ENCODE results near the gene KIF13A. TPM values are rescaled to one million over a fixed set of nuclear protein-coding genes. Genes with fewer than 3 reads are reported as not detected.

KIF13A gene
- polyA plus RNA-seq, 4 donors = 24.9 to 34.9 (median 28.7) TPM

GRCh38 chr6:17928514-17929430 lies 58.7 kb downstream of the KIF13A start:
- DNase-seq (no peak), FAIRE-seq (no peak)
- H3K4me3 ChIP-seq (ENCODE audit: low read depth in 1 of 3, low read length in 3 of 3) = no peak overlapping the region
- H3K9me3 ChIP-seq (ENCODE audit: control insufficient read depth in 2 of 2, insufficient read depth in 1 of 2, low read depth in 1 of 2, low read length in 1 of 2) = no peaks in the 10 kb centered on the region
- no peaks in the 10 kb centered on the region for H3K27me3 ChIP-seq (ENCODE audit: control insufficient read depth in 3 of 3, insufficient read depth in 3 of 3, low read length in 3 of 3)
- no peaks in the 10 kb centered on the region for H3K36me3 ChIP-seq (ENCODE audit: control insufficient read depth in 3 of 3, insufficient read depth in 2 of 3, low read depth in 1 of 3, low read length in 3 of 3)
- 73 to 76% (median 73%) methylated on average over 5 of the region's 5 CpGs for WGBS, 3 donors
- peaks cover 0 to 5% (median 2%) of the 10 kb centered on the region in 3 donors for H3K4me1 ChIP-seq (ENCODE audit: control insufficient read depth in 3 of 3, insufficient read depth in 2 of 3, low read depth in 1 of 3, low read length in 2 of 3)
- peak overlapping the region in 2 of 3 donors; percentile 19 to 64 for H3K27ac ChIP-seq (ENCODE audit: low read depth in 1 of 3, low read length in 2 of 3)

GRCh38 chr6:17927705-17928104 lies 59.7 kb downstream of the KIF13A start:
- no peak overlapping the region for H3K4me3 ChIP-seq (ENCODE audit: low read depth in 1 of 3, low read length in 3 of 3)
- no peak for FAIRE-seq
- H3K9me3 ChIP-seq (ENCODE audit: control insufficient read depth in 2 of 2, insufficient read depth in 1 of 2, low read depth in 1 of 2, low read length in 1 of 2) = no peaks in the 10 kb centered on the region
- H3K4me1 ChIP-seq (ENCODE audit: control insufficient read depth in 3 of 3, insufficient read depth in 2 of 3, low read depth in 1 of 3, low read length in 2 of 3) = peaks cover 0 to 2% (median 1%) of the 10 kb centered on the region in 3 donors
- no peaks in the 10 kb centered on the region for H3K27me3 ChIP-seq (ENCODE audit: control insufficient read depth in 3 of 3, insufficient read depth in 3 of 3, low read length in 3 of 3)
- WGBS, 3 donors = 82 to 83% (median 83%) methylated on average over 3 of the region's 3 CpGs
- DNase-seq = no peak
- no peaks in the 10 kb centered on the region for H3K36me3 ChIP-seq (ENCODE audit: control insufficient read depth in 3 of 3, insufficient read depth in 2 of 3, low read depth in 1 of 3, low read length in 3 of 3)
- H3K27ac ChIP-seq (ENCODE audit: low read depth in 1 of 3, low read length in 2 of 3) = no peak overlapping the region

GRCh38 chr6:17923401-17923863 lies 64.0 kb downstream of the KIF13A start:
- Histone ChIP-seq H3K27ac (ENCODE audit: low read depth in 1 of 3, low read length in 2 of 3) (no peak overlapping the region), H3K4me3 (ENCODE audit: low read depth in 1 of 3, low read length in 3 of 3) (no peak overlapping the region), H3K36me3 (ENCODE audit: control insufficient read depth in 3 of 3, insufficient read depth in 2 of 3, low read depth in 1 of 3, low read length in 3 of 3) (peaks cover 0 to 4% (median 0%) of the 10 kb centered on the region in 3 donors), H3K9me3 (ENCODE audit: control insufficient read depth in 2 of 2, insufficient read depth in 1 of 2, low read depth in 1 of 2, low read length in 1 of 2) (no peaks in the 10 kb centered on the region), H3K4me1 (ENCODE audit: control insufficient read depth in 3 of 3, insufficient read depth in 2 of 3, low read depth in 1 of 3, low read length in 2 of 3) (peaks cover 0 to 6% (median 2%) of the 10 kb centered on the region in 3 donors), H3K27me3 (ENCODE audit: control insufficient read depth in 3 of 3, insufficient read depth in 3 of 3, low read length in 3 of 3) (no peaks in the 10 kb centered on the region)
- DNase-seq = no peak
- WGBS, 3 donors = 63 to 91% (median 85%) methylated on average over 4 of the region's 4 CpGs
- no peak for FAIRE-seq

GRCh38 chr6:17921454-17921853 lies 66.0 kb downstream of the KIF13A start:
- FAIRE-seq = no peak

GRCh38 chr6:17919496-17919895 lies 67.9 kb downstream of the KIF13A start:
- FAIRE-seq = no peak
- WGBS, 3 donors = 83 to 88% (median 88%) methylated on average over 4 of the region's 4 CpGs

More at GRCh38 chr6:17921454-17921853, 66.0 kb downstream of the KIF13A start:
- Histone ChIP-seq H3K9me3 (ENCODE audit: control insufficient read depth in 2 of 2, insufficient read depth in 1 of 2, low read depth in 1 of 2, low read length in 1 of 2) (no peaks in the 10 kb centered on the region), H3K4me1 (ENCODE audit: control insufficient read depth in 3 of 3, insufficient read depth in 2 of 3, low read depth in 1 of 3, low read length in 2 of 3) (peaks cover 0 to 4% (median 2%) of the 10 kb centered on the region in 3 donors), H3K4me3 (ENCODE audit: low read depth in 1 of 3, low read length in 3 of 3) (no peak overlapping the region), H3K27ac (ENCODE audit: low read depth in 1 of 3, low read length in 2 of 3) (no peak overlapping the region), H3K27me3 (ENCODE audit: control insufficient read depth in 3 of 3, insufficient read depth in 3 of 3, low read length in 3 of 3) (no peaks in the 10 kb centered on the region), H3K36me3 (ENCODE audit: control insufficient read depth in 3 of 3, insufficient read depth in 2 of 3, low read depth in 1 of 3, low read length in 3 of 3) (peaks cover 0 to 4% (median 0%) of the 10 kb centered on the region in 3 donors)
- DNase-seq = no peak
- 83 to 86% (median 86%) methylated on average over 2 of the region's 2 CpGs for WGBS, 3 donors

GRCh38 chr6:17917837-17918763 lies 69.3 kb downstream of the KIF13A start:
- peaks cover 0 to 4% (median 2%) of the 10 kb centered on the region in 3 donors for H3K4me1 ChIP-seq (ENCODE audit: control insufficient read depth in 3 of 3, insufficient read depth in 2 of 3, low read depth in 1 of 3, low read length in 2 of 3)
- H3K27me3 ChIP-seq (ENCODE audit: control insufficient read depth in 3 of 3, insufficient read depth in 3 of 3, low read length in 3 of 3) = no peaks in the 10 kb centered on the region
- H3K4me3 ChIP-seq (ENCODE audit: low read depth in 1 of 3, low read length in 3 of 3) = no peak overlapping the region
- FAIRE-seq = no peak
- no peak for DNase-seq
- 80 to 88% (median 85%) methylated on average over 9 of the region's 9 CpGs for WGBS, 3 donors
- no peaks in the 10 kb centered on the region for H3K9me3 ChIP-seq (ENCODE audit: control insufficient read depth in 2 of 2, insufficient read depth in 1 of 2, low read depth in 1 of 2, low read length in 1 of 2)
- H3K36me3 ChIP-seq (ENCODE audit: control insufficient read depth in 3 of 3, insufficient read depth in 2 of 3, low read depth in 1 of 3, low read length in 3 of 3) = peaks cover 0 to 7% (median 0%) of the 10 kb centered on the region in 3 donors
- H3K27ac ChIP-seq (ENCODE audit: low read depth in 1 of 3, low read length in 2 of 3) = no peak overlapping the region

More at GRCh38 chr6:17919496-17919895, 67.9 kb downstream of the KIF13A start:
- peaks cover 0 to 4% (median 2%) of the 10 kb centered on the region in 3 donors for H3K4me1 ChIP-seq (ENCODE audit: control insufficient read depth in 3 of 3, insufficient read depth in 2 of 3, low read depth in 1 of 3, low read length in 2 of 3)
- peaks cover 0 to 6% (median 0%) of the 10 kb centered on the region in 3 donors for H3K36me3 ChIP-seq (ENCODE audit: control insufficient read depth in 3 of 3, insufficient read depth in 2 of 3, low read depth in 1 of 3, low read length in 3 of 3)
- no peak overlapping the region for H3K27ac ChIP-seq (ENCODE audit: low read depth in 1 of 3, low read length in 2 of 3)
- H3K27me3 ChIP-seq (ENCODE audit: control insufficient read depth in 3 of 3, insufficient read depth in 3 of 3, low read length in 3 of 3) = no peaks in the 10 kb centered on the region
- no peak overlapping the region for H3K4me3 ChIP-seq (ENCODE audit: low read depth in 1 of 3, low read length in 3 of 3)
- DNase-seq = no peak
- no peaks in the 10 kb centered on the region for H3K9me3 ChIP-seq (ENCODE audit: control insufficient read depth in 2 of 2, insufficient read depth in 1 of 2, low read depth in 1 of 2, low read length in 1 of 2)

GRCh38 chr6:17914651-17915050 lies 72.8 kb downstream of the KIF13A start:
- Histone ChIP-seq H3K36me3 (ENCODE audit: control insufficient read depth in 3 of 3, insufficient read depth in 2 of 3, low read depth in 1 of 3, low read length in 3 of 3) (peaks cover 0 to 7% (median 0%) of the 10 kb centered on the region in 3 donors), H3K27ac (ENCODE audit: low read depth in 1 of 3, low read length in 2 of 3) (no peak overlapping the region), H3K9me3 (ENCODE audit: control insufficient read depth in 2 of 2, insufficient read depth in 1 of 2, low read depth in 1 of 2, low read length in 1 of 2) (no peaks in the 10 kb centered on the region), H3K27me3 (ENCODE audit: control insufficient read depth in 3 of 3, insufficient read depth in 3 of 3, low read length in 3 of 3) (no peaks in the 10 kb centered on the region), H3K4me3 (ENCODE audit: low read depth in 1 of 3, low read length in 3 of 3) (no peak overlapping the region), H3K4me1 (ENCODE audit: control insufficient read depth in 3 of 3, insufficient read depth in 2 of 3, low read depth in 1 of 3, low read length in 2 of 3) (no peaks in the 10 kb centered on the region)
- FAIRE-seq = no peak
- DNase-seq = no peak
- WGBS, 3 donors = 77 to 98% (median 86%) methylated on average over 2 of the region's 2 CpGs

GRCh38 chr6:17912521-17912920 lies 74.9 kb downstream of the KIF13A start:
- Histone ChIP-seq H3K27me3 (ENCODE audit: control insufficient read depth in 3 of 3, insufficient read depth in 3 of 3, low read length in 3 of 3) (no peaks in the 10 kb centered on the region), H3K9me3 (ENCODE audit: control insufficient read depth in 2 of 2, insufficient read depth in 1 of 2, low read depth in 1 of 2, low read length in 1 of 2) (no peaks in the 10 kb centered on the region), H3K27ac (ENCODE audit: low read depth in 1 of 3, low read length in 2 of 3) (no peak overlapping the region), H3K4me1 (ENCODE audit: control insufficient read depth in 3 of 3, insufficient read depth in 2 of 3, low read depth in 1 of 3, low read length in 2 of 3) (no peaks in the 10 kb centered on the region), H3K4me3 (ENCODE audit: low read depth in 1 of 3, low read length in 3 of 3) (no peak overlapping the region), H3K36me3 (ENCODE audit: control insufficient read depth in 3 of 3, insufficient read depth in 2 of 3, low read depth in 1 of 3, low read length in 3 of 3) (peaks cover 0 to 2% (median 0%) of the 10 kb centered on the region in 3 donors)
- DNase-seq (no peak), FAIRE-seq (no peak)

All from small intestine (tissue), 7 donors.